DOHH2 (cell line): ENCODE measurements around the gene ANXA9.
A peak's percentile ranks its signal among the peaks of the same experiment; 100 is the strongest.

Experiments used
- H3F3A ChIP-seq: fragments of 200-600 bp; sonication (generic), shearing (Covaris generic); 2 replicates; pipeline ENCODE4 v1.6.0; 2016; ENCODE audit warnings: antibody characterized with exemption, mild to moderate bottlenecking; ENCODE audit not compliant: control insufficient read depth, insufficient read depth
- H3K27ac ChIP-seq: fragments of 200-600 bp; sonication (generic); 2 replicates; pipeline ENCODE4 v1.5.1; 2014; ENCODE audit warnings: low read depth, mild to moderate bottlenecking, low read length, moderate library complexity
- H3K27me3 ChIP-seq: fragments of 200-600 bp; sonication (generic); 2 replicates; pipeline ENCODE4 v1.6.1; 2014; ENCODE audit warnings: mild to moderate bottlenecking, low read length, mixed read lengths; ENCODE audit not compliant: control insufficient read depth
- H3K36me3 ChIP-seq: fragments of 200-600 bp; sonication (generic); 2 replicates; pipeline ENCODE4 v1.6.1; 2014; ENCODE audit warnings: mild to moderate bottlenecking, low read length, moderate library complexity, mixed read lengths; ENCODE audit not compliant: control insufficient read depth
- H3K4me1 ChIP-seq: fragments of 200-600 bp; sonication (generic); 2 replicates; pipeline ENCODE4 v1.6.1; 2014; ENCODE audit warnings: mild to moderate bottlenecking, low read length, mixed read lengths; ENCODE audit not compliant: control insufficient read depth
- H3K4me2 ChIP-seq: fragments of 200-600 bp; sonication (generic); 2 replicates; pipeline ENCODE4 v1.6.0; 2014; ENCODE audit warnings: mild to moderate bottlenecking, low read length, moderate library complexity
- H3K4me3 ChIP-seq: fragments of 200-600 bp; sonication (generic); 2 replicates; pipeline ENCODE4 v1.5.1; 2014; ENCODE audit warnings: mild to moderate bottlenecking, low read length, mixed read lengths
- H3K79me2 ChIP-seq: fragments of 200-600 bp; sonication (generic); 2 replicates; pipeline ENCODE4 v1.6.1; 2014; ENCODE audit warnings: mild to moderate bottlenecking, low read length, mixed read lengths; ENCODE audit not compliant: control insufficient read depth
- H3K9me2 ChIP-seq: fragments of 200-600 bp; sonication (generic); replicated peaks from 2 replicates; pipeline ENCODE4 v1.6.1; 2014; ENCODE audit warnings: mild to moderate bottlenecking, low read length, mixed read lengths; ENCODE audit not compliant: control insufficient read depth
- H3K9me3 ChIP-seq: fragments of 200-600 bp; sonication (generic); 2 replicates; pipeline ENCODE4 v1.6.1; 2014; ENCODE audit warnings: antibody characterized with exemption, low read length, mixed read lengths; ENCODE audit not compliant: control insufficient read depth, insufficient read depth
- H4K20me1 ChIP-seq: fragments of 200-600 bp; sonication (generic); 2 replicates; pipeline ENCODE4 v1.6.0; 2014; ENCODE audit warnings: low read depth, mild to moderate bottlenecking, antibody characterized with exemption, low read length, moderate library complexity; ENCODE audit not compliant: control insufficient read depth, insufficient read depth
- EZH2phosphoT487 ChIP-seq: fragments of 200-600 bp; sonication (generic); IDR thresholded peaks from 2 replicates; pipeline ENCODE4 v1.6.1; 2017; ENCODE audit warnings: borderline replicate concordance, mild to moderate bottlenecking, antibody characterized with exemption, low read length, moderate library complexity, mixed read lengths
- TF ChIP-seq, protein P1 (sequence below): fragments of 200-600 bp; sonication (generic); IDR thresholded peaks from one replicate; pipeline ENCODE4 v1.5.1; 2014; ENCODE audit warnings: antibody characterized with exemption, mild to moderate bottlenecking, low read depth, low read length; ENCODE audit not compliant: poor library complexity, severe bottlenecking

The ANXA9 gene

DNA sequence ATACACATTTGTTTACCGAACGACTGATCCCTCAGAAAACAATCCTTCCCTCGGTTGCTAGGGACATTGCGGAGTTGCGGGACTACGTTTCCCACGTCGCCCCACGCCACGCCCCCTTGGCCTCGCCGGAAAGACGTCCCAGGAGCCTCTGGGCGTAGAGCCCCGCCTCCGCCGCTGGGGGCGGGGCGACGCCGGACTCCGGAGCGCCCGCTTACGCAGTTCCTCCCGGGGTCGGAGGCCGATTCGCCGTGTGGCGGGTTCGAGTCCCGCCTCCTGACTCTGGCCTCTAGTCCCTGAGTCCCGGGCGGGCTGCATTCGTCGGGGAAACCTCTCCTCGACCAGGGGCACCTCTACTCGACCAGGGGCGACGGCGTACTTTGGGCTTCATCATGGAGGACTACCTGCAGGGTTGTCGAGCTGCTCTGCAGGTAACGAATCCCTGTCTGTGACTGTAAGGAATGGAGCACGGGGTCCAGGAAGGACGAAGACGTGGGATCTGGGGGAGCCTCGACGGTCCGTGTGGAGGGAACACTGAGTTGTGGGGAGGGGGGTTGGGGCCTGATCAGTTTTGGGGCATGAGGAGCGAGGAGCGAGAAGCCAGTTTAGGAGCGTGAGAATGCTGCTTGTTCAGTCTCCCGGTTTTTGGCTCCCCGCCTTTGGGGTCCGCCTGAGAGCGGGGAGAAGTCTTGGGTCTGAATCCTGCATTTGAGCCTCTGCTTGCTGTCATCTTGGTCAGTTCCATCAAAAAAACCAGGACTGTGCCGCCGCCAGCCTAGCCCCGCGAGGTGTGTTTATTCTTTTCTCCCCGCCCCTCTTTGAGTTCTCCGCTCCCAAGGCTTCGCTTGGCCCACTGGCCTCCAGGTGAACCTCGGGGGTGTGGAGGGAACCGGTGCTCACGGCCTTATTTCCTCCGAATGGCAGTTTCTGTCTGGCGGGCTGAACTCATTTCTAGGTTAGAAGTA lies 26.4 kb downstream of the ANXA9 start, which contains the start of gene PRUNE1:
Gene PRUNE1 (plus strand): TSS at position 206 of the 962 bp plus-strand sequence. CDS start 184 bp downstream, at position 390.
- H3K27ac ChIP-seq = peak within 1 kb of the TSS; percentile 21; the same call in 1 of the 2 replicates
- H3K4me3 ChIP-seq = peak within 1 kb of the TSS; percentile 96
- H3K36me3 ChIP-seq = 0 out of 2 replicates have a peak, but pooled peaks cover 3% of the 10 kb centered on the region
- TF ChIP-seq, protein P1, sequence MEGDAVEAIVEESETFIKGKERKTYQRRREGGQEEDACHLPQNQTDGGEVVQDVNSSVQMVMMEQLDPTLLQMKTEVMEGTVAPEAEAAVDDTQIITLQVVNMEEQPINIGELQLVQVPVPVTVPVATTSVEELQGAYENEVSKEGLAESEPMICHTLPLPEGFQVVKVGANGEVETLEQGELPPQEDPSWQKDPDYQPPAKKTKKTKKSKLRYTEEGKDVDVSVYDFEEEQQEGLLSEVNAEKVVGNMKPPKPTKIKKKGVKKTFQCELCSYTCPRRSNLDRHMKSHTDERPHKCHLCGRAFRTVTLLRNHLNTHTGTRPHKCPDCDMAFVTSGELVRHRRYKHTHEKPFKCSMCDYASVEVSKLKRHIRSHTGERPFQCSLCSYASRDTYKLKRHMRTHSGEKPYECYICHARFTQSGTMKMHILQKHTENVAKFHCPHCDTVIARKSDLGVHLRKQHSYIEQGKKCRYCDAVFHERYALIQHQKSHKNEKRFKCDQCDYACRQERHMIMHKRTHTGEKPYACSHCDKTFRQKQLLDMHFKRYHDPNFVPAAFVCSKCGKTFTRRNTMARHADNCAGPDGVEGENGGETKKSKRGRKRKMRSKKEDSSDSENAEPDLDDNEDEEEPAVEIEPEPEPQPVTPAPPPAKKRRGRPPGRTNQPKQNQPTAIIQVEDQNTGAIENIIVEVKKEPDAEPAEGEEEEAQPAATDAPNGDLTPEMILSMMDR = no peak
- TF ChIP-seq EZH2phosphoT487 = no peak
- no peaks in the 10 kb centered on the region for H3K9me2 ChIP-seq
- peak within 1 kb of the TSS; percentile 90 for H3K4me2 ChIP-seq
- no peaks in the 10 kb centered on the region for H3K27me3 ChIP-seq
- H4K20me1 ChIP-seq = no peaks in the 10 kb centered on the region
- no peaks in the 10 kb centered on the region for H3K9me3 ChIP-seq
- H3K4me1 ChIP-seq = peaks cover 52% of the 10 kb centered on the region
- peaks cover 6% of the 10 kb centered on the region for H3F3A ChIP-seq
- peaks cover 24% of the 10 kb centered on the region for H3K79me2 ChIP-seq

DNA sequence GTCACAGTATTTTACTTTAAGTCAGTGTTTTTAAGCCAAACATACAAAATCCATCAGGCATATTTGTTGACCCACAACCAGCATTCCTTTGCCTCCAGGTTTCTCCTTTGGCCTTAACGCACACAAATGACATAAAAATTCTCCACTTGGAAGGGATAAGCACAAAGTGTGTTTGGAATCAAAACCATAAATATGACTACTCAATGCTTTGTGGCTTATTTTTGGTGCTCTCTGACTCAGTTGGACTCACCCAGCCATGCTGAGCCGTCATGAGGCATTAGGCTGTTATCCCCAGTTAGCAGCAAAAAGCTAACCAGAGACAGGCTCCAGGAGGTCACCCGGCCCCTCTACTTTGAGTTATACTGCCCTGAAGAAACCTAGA lies 27.1 kb downstream of the ANXA9 start:
- Histone ChIP-seq H3K36me3 (0 out of 2 replicates have a peak, but pooled peaks cover 3% of the 10 kb centered on the region), H3F3A (peaks cover 6% of the 10 kb centered on the region), H3K27ac (no peak overlapping the region), H3K9me2 (no peaks in the 10 kb centered on the region), H4K20me1 (no peaks in the 10 kb centered on the region), H3K4me1 (peaks cover 45% of the 10 kb centered on the region), H3K27me3 (no peaks in the 10 kb centered on the region), H3K79me2 (peaks cover 24% of the 10 kb centered on the region), H3K4me3 (peak overlapping the region; percentile 96), H3K4me2 (peak overlapping the region; percentile 90), H3K9me3 (no peaks in the 10 kb centered on the region)
- TF ChIP-seq, protein P1 = no peak
- no peak for TF ChIP-seq EZH2phosphoT487

DNA sequence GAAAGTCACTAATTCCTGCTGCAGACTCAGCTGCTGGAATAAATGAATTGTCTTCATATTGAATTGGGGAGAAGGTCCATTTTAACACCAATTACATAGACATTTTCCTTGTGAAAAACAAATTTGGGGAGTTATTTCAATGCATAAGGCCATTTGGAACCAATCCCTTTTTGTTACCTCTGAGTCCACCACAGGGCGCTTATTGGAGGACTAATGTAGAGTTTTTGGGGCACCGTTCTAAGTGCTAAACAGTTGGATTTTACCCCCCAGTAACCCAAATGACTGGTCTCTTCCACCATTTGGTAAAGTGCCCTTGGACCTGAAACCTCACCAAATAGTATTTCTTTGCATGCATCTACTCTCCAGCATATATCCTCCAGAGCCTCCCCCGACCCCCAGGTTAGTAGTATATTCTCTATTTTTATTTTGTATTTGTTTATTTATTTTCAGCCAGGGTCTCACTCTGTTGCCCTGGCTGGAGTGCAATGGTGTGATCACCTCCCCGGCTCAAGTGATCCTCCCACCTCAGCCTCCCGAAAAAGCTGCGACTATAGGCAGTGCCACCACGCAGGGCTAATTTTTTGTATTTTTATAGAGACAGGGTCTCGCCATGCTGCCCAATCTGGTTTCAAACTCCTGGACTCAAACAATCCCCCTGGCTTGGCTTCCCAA lies 27.7 kb downstream of the ANXA9 start:
- H4K20me1 ChIP-seq = no peaks in the 10 kb centered on the region
- H3K4me3 ChIP-seq = peak overlapping the region; percentile 96
- H3K27ac ChIP-seq = no peak overlapping the region
- no peaks in the 10 kb centered on the region for H3K9me3 ChIP-seq
- peaks cover 41% of the 10 kb centered on the region for H3K4me1 ChIP-seq
- H3K36me3 ChIP-seq = 0 out of 2 replicates have a peak, but pooled peaks cover 3% of the 10 kb centered on the region
- peaks cover 6% of the 10 kb centered on the region for H3F3A ChIP-seq
- no peaks in the 10 kb centered on the region for H3K27me3 ChIP-seq
- TF ChIP-seq, protein P1 = no peak
- no peak for TF ChIP-seq EZH2phosphoT487
- peaks cover 24% of the 10 kb centered on the region for H3K79me2 ChIP-seq
- H3K4me2 ChIP-seq = peak overlapping the region; percentile 90
- H3K9me2 ChIP-seq = no peaks in the 10 kb centered on the region
